Astrocyte (in vitro differentiated cells and primary cell): ENCODE data around the gene RSPH1.

Experiments used
- EZH2 ChIP-seq: IDR thresholded peaks from 2 replicates; pipeline ENCODE4 v1.6.1; 2012; ENCODE audit warnings: mild to moderate bottlenecking, low read length, inconsistent platforms; ENCODE audit not compliant: insufficient read depth
- TF ChIP-seq, protein P1 (sequence below): IDR thresholded peaks from 2 replicates; pipeline ENCODE4 v1.5.1; 2011; ENCODE audit warnings: low read depth, mild to moderate bottlenecking, inconsistent platforms, low read length, moderate library complexity; ENCODE audit not compliant: insufficient read depth

DNA sequence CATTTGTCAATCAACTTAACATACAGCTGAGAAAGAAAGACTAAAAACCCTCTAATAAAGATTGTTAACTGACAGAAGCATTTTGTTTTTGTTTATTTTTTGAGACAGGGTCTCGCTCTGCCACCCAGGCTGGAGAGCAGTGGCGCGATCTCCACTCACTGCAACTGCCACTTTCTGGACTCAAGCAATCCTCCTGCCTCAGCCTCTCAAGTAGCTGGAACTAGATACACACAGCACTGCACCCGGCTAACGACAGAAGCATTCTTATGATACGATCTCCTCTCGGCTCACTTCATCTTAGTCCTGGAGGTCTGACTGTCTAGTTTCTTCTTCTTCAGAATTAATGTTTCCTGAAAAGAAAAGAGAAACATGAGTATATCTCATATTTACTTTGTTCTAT is 23.5 kb downstream of the RSPH1 start:
- TF ChIP-seq, protein P1, sequence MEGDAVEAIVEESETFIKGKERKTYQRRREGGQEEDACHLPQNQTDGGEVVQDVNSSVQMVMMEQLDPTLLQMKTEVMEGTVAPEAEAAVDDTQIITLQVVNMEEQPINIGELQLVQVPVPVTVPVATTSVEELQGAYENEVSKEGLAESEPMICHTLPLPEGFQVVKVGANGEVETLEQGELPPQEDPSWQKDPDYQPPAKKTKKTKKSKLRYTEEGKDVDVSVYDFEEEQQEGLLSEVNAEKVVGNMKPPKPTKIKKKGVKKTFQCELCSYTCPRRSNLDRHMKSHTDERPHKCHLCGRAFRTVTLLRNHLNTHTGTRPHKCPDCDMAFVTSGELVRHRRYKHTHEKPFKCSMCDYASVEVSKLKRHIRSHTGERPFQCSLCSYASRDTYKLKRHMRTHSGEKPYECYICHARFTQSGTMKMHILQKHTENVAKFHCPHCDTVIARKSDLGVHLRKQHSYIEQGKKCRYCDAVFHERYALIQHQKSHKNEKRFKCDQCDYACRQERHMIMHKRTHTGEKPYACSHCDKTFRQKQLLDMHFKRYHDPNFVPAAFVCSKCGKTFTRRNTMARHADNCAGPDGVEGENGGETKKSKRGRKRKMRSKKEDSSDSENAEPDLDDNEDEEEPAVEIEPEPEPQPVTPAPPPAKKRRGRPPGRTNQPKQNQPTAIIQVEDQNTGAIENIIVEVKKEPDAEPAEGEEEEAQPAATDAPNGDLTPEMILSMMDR = no peak
- no peak for TF ChIP-seq EZH2
